HG03558 (cell line): ENCODE measurements around the gene GREB1.

Experiments
- ATAC-seq: cut with Tn5 transposase; IDR thresholded peaks from one replicate; pipeline ENCODE4 v1.9.1; 2021; ENCODE audit warnings: moderate number of reproducible peaks; ENCODE audit not compliant: unreplicated experiment; ENCODE audit errors: extremely low read depth

Gene GREB1

GRCh38 chr2:11629851-11630250 lies 96.0 kb downstream of the GREB1 start:
- no peak for ATAC-seq

- no peak for ATAC-seq
Measured at GRCh38 chr2:11630855-11631254, 97.0 kb downstream of the GREB1 start.

DNA sequence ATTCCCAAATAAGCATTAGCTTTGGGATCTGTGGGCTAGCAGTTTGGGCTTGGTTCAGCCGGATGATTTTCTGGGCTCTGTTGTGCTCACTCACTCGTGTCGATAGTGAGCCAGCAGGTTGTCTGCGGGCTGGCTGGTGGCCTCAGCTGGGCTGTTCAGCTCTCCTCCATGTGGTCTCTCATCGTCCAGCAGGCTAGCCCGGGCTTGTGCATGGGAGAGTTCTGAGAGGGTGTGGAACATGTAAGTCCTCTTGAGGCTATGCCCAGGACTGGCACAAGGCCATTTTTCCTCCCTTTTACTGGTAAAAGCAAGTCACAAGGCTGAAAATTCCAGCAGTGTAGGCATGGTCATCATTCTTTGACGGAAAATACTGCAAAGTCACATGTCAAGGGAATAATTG lies 97.6 kb downstream of the GREB1 start:
- ATAC-seq = no peak

DNA sequence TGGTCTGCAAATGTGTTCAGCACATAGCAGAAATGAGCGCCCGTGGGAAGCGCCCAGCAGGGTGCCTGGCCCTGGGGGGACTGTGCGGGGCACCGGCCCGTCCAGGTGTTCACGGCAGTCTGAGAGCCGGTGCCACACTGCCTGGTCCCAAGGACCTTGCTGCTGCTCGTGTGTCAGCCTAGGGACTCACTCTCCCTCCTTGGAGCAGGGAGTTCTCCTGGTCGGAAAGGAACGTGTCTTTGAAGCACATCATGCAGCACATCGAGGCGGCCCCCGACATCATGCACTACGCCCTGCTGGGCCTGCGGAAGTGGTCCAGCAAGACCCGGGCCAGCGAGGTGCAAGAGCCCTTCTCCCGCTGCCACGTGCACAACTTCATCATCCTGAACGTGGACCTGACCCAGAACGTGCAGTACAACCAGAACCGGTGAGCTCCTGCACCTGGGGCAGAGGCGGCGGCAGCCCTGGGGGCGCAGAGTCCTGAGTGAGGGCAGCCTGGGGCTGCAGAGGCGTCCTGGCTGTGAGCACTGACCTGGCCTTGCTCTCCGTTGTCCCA lies 100.2 kb downstream of the GREB1 start:
- ATAC-seq = no peak

DNA sequence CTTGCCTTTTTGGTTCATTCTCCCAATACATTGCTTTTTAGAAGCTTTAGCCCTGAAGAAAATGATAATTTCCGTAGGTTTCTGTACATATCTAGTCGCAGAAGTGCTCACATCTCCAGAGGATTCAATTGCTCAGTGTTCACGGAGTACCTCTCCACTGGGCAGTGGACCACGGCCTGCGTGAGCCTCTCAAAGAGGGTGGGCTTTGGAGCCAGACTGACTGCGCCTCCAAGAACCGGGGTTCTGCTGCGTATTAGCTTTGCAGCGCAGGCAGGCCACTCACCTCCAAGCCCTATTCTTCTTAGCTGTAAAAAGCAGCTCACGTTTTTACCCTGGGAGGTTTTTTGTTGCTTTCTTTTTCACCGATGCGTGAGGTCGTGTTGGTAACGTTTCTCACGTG lies 100.7 kb downstream of the GREB1 start:
- ATAC-seq = no peak

- ATAC-seq = no peak
Measured at GRCh38 chr2:11635141-11635540, 101.3 kb downstream of the GREB1 start.

DNA sequence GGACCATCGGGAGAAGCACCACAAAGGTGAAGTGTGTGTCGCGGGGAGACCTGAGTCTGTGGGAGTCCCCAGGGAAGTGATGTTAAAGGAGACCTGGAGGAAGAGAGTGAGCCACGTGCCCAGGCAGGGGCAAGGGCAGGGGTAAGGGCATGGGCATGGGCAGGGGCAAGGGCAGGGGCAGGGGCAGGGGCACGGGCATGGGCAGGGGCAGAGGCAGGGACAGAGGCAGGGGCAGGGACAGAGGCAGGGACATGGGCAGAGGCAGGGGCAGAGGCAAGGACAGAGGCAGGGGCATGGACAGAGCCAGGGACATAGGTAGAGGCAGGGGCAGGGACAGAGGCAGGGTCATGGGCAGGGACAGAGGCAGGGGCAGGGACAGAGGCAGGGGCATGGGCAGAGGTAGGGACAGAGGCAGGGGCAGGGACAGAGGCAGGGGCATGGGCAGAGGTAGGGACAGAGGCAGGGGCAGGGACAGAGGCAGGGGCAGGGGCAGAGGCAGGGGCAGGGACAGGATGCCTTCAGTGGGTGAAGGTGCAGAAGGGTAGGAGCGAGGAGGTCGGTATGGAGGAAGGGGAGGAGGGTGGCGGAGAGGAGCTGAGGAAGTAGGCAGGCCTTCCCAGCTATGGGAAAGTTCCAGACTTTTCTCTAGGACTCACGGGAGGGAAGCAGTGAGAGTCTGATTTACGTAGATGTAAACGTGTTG lies 102.9 kb downstream of the GREB1 start:
- ATAC-seq = no peak

- no peak for ATAC-seq
Measured at GRCh38 chr2:11637546-11637945, 103.7 kb downstream of the GREB1 start.

- no peak for ATAC-seq
Measured at GRCh38 chr2:11639503-11639902, 105.7 kb downstream of the GREB1 start.

DNA sequence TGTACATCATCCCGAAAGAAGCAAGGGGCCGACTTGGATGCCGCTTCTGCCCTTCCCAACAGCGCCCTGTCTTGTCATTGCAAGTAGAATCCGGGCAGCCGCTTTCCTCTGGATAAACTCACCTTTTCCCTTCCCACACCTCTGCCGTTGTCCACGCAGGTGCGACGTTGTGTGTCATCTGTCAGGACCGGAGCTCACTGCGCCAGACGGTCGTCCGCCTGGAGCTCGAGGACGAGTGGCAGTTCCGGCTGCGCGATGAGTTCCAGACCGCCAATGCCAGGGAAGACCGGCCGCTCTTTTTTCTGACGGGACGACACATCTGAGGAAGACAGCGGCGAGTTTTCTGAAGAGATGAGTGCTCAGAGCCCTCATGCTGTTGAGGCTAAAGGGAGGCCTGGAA lies 106.3 kb downstream of the GREB1 start:
- ATAC-seq = no peak

GRCh38 chr2:11642972-11643371 lies 109.1 kb downstream of the GREB1 start:
- ATAC-seq = no peak

DNA sequence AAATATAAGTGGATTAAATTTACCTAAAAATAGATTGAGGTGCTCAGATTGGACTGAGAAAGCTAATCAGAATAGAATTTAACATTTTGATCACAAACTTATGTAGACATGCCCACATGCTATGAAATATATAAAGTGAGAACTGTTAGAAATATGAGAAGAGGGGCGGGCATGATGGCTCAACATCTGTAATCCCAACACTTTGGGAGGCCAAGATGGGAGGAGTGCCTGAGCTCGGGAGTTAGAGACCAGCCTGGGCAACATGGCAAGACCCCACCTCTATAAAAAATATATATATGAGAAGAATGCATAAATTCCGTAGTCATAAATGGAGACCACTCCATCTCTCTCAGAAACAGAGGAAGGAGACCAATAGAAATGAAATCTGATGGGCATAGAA lies 110.4 kb downstream of the GREB1 start:
- no peak for ATAC-seq

- no peak for ATAC-seq
Measured at GRCh38 chr2:11646530-11646929, 112.7 kb downstream of the GREB1 start.

DNA sequence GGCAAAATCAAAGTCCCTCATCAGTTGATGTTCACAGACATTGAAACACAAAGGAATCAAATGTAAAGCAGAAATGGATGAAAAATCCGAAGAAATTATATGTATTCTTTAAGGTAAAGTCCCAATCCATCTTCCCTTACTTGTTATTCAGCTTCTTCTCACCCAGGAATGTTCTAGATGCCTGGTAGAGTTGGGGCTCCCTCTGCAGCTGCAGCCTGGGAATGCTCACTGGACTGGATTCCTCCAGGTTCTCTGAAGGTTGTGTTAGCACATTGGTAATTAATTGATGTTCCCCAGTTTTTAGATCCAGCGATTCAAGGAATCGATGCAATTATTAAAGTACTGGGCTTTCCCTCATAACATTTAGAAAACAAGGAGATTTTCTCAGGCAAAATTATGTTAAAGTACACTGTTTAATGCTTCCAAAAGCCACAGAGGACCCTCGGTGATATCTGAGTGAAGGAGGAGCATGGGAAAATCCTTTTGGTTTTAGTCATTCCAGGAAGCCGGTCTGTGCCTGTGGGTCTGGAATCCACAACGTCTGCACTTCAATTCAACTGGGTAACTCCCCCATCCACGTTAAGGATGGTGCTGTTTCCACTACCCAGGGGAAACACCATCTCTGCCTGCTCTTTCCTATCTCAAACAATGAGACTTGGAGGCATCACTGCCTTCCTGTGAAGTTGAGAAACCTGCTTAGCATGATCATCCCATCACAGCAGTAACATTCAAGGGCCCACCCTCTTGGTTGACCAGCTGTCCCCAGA lies 114.2 kb downstream of the GREB1 start:
- no peak for ATAC-seq

DNA sequence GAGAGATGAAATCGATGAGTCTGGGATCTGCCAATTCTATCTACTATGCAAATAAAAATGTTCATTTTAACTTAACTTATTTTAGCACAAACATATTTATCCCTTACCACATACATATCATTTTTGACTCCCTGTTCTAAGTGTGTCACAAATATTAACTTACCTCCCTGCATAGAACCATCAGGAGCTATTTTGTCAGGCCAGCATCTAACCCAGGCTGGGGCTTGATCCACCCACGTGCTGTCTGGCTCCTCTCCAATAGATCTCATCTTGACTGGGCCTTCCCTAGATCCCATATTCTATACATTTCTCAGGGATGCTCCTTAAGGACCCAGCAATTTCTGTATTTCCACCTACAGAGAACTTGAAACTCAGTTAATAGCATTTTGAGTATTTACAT lies 115.2 kb downstream of the GREB1 start:
- no peak for ATAC-seq

GRCh38 chr2:11651856-11652548 lies 118.2 kb downstream of the GREB1 start:
- ATAC-seq = no peak

DNA sequence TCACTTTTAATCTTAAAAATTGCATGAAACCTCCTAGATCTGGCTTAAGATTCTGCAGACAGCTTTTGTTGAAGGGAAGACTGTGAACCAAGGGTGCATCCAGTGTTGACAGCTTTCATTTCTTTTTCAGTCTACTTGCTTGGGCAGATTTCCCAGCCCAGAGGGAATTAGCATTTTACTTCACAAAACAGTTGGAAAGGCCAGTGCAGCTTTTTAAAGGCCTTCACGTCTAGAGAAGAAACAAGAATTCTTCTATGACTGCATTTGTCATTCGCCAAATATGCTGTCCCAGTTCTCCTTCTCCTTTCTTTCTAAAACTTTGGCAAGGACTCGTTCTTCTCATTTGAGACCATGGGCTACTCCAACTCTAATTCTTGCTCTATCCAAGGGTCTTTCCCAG lies 118.7 kb downstream of the GREB1 start:
- ATAC-seq = no peak

DNA sequence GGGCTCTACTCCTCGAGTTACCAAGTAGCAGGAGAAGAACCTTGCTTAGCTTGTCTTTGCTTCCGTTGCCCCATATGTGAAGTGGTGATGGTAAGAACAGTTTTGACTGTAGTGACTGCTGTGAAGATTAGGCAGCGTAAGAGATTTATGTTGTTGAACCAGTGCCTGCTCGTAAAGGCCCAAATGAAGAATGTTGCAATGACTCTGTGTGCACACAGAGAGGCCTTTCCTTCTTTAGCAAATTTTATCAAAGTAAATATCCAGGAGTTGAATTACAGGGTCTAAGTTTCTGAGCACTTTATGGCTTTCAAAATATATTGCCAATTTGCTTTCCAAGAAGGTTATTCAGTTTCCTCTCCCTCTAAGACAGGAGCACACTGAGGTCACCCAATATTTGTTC lies 121.7 kb downstream of the GREB1 start:
- ATAC-seq = no peak

DNA sequence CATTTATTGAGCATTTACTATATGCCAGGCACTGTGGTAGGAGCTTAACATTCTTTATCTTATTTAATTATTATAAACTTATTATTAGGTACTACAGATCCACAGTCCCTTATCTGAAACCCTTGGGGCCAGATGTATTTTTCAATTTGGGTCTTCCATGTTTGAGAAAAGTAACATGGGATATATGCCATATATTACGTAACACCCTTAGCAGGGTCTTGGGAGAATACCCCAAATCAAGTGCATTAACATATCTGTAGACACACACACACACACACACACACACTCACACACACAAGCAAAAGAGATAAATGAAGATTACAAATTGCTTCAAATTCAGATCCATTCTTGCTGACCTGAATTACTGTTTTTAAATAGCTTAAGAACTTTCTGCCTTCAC lies 122.4 kb downstream of the GREB1 start:
- no peak for ATAC-seq

GRCh38 chr2:11656671-11657101 lies 122.8 kb downstream of the GREB1 start:
- ATAC-seq = no peak

GRCh38 chr2:11657195-11657594 lies 123.3 kb downstream of the GREB1 start:
- ATAC-seq = no peak
